Esophagus squamous epithelium (tissue), 4 donors: ENCODE results near the gene PLEKHG4.

ENCODE experiments used
- CTCF ChIP-seq, 6 experiments: fragments of 450-650 bp in 4 of 6; fragments of 200-600 bp in 2 of 6; sonication (generic) in 2 of 6; IDR thresholded peaks; one replicate each; pipeline ENCODE4 v1.5.1; 2016 to 2019; ENCODE audit warnings: antibody characterized with exemption in 6 of 6, mild to moderate bottlenecking in 4 of 6, moderate library complexity in 4 of 6
- POLR2A ChIP-seq, 4 donors: fragments of 450-650 bp; IDR thresholded peaks; one replicate each; pipeline ENCODE4 v1.6.1; 2017; ENCODE audit warnings: antibody characterized with exemption in 4 of 4, mild to moderate bottlenecking in 4 of 4, moderate library complexity in 3 of 4

- no peak for TF ChIP-seq CTCF (IDR thresholded peaks at IDR 0.05)
- no peak for TF ChIP-seq POLR2A (IDR thresholded peaks at IDR 0.05)
These were observed 7.9 kb upstream of the PLEKHG4 start for GRCh38 chr16:67271446-67271845.
